Mesothelial cell of epicardium (in vitro differentiated cells): Measurements from ENCODE around the gene SRRT. TPM values are rescaled to one million over a fixed set of nuclear protein-coding genes. Genes with fewer than 3 reads are reported as not detected.
"Not testable (repeated sequence)": the region's sequence is repeated elsewhere in the genome, so short reads cannot be mapped to it uniquely, and the experiment has no call there.

Experiments
- DNase-seq, 2 experiments: peaks; one replicate each; pipeline ENCODE4 v3.0.0; 2021; ENCODE audit warnings: low spot score in 2 of 2; ENCODE audit not compliant: unreplicated experiment in 2 of 2
- H3K27ac Mint-ChIP-seq: 2 replicates; pipeline ENCODE4 v1.8.0; 2021; ENCODE audit warnings: mixed read lengths
- H3K27me3 Mint-ChIP-seq: 2 replicates; pipeline ENCODE4 v1.8.0; 2021; ENCODE audit warnings: low read depth, mixed read lengths
- H3K36me3 Mint-ChIP-seq: 2 replicates; pipeline ENCODE4 v1.8.0; 2021; ENCODE audit warnings: mixed read lengths
- H3K4me1 Mint-ChIP-seq: 2 replicates; pipeline ENCODE4 v1.8.0; 2021; ENCODE audit warnings: mixed read lengths
- H3K4me3 Mint-ChIP-seq: 2 replicates; pipeline ENCODE4 v1.8.0; 2021; ENCODE audit warnings: mild to moderate bottlenecking, moderate library complexity, mixed read lengths
- H3K9me3 Mint-ChIP-seq: 2 replicates; pipeline ENCODE4 v1.8.0; 2021; ENCODE audit warnings: mixed read lengths
- microRNA-seq: library from miRNA; unstranded; fragments of <30 nt; microRNA quantifications from one replicate; pipeline ENCODE4 v1.2.0, GENCODE V29; 2021; ENCODE audit warnings: inconsistent platforms, mixed read lengths
- total RNA-seq: library from RNA; stranded (reverse); gene quantifications from 3 replicates; pipeline ENCODE4 v1.2.1, GENCODE V29; 2021
- TF ChIP-seq, protein P1 (sequence below): fragments of 200-600 bp; sonication (generic); IDR thresholded peaks from one replicate; pipeline ENCODE4 v1.5.0; 2021; ENCODE audit warnings: antibody characterized with exemption; ENCODE audit not compliant: unreplicated experiment

SRRT gene
- total RNA-seq, 1 donor from 2014 or later: 240 TPM

- Mint-ChIP-seq H3K27me3 (no peaks in the 10 kb centered on the region), H3K4me1 (peaks cover 19% of the 10 kb centered on the region), H3K27ac (no peak overlapping the region), H3K4me3 (no peak overlapping the region), H3K9me3 (no peaks in the 10 kb centered on the region), H3K36me3 (no peaks in the 10 kb centered on the region)
- TF ChIP-seq, protein P1, sequence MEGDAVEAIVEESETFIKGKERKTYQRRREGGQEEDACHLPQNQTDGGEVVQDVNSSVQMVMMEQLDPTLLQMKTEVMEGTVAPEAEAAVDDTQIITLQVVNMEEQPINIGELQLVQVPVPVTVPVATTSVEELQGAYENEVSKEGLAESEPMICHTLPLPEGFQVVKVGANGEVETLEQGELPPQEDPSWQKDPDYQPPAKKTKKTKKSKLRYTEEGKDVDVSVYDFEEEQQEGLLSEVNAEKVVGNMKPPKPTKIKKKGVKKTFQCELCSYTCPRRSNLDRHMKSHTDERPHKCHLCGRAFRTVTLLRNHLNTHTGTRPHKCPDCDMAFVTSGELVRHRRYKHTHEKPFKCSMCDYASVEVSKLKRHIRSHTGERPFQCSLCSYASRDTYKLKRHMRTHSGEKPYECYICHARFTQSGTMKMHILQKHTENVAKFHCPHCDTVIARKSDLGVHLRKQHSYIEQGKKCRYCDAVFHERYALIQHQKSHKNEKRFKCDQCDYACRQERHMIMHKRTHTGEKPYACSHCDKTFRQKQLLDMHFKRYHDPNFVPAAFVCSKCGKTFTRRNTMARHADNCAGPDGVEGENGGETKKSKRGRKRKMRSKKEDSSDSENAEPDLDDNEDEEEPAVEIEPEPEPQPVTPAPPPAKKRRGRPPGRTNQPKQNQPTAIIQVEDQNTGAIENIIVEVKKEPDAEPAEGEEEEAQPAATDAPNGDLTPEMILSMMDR: no peak
- no peak for DNase-seq
Measured at GRCh38 chr7:100921039-100921438, 46.1 kb downstream of the SRRT start.

GRCh38 chr7:100923616-100924015, 48.7 kb downstream of the SRRT start:
- not testable (repeated sequence) for H3K4me3 Mint-ChIP-seq, H3K36me3 Mint-ChIP-seq

DNA sequence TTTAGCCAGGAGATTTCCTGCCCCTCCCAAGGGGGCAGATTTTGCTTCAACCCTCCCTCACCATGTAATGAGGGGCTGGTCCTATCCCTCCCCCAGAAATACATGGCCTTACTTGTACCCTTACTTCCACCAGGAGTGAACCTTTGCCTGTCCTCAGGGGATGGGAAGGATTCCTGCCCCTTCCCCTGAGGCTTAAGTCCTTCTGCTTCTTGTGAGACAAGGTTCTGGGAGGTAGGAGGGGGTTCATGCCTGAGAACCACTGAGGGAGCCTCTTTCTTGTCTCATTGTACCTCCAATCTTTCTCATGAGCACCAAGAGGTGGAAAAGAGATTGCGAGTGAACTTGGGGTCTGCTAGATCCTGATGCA, 54.9 kb downstream of the SRRT start:
- peaks cover 12% of the 10 kb centered on the region for H3K9me3 Mint-ChIP-seq
- no peaks in the 10 kb centered on the region for H3K27me3 Mint-ChIP-seq
- peaks cover 10% of the 10 kb centered on the region for H3K36me3 Mint-ChIP-seq
- peak overlapping the region; percentile 94 for H3K27ac Mint-ChIP-seq
- TF ChIP-seq, protein P1: no peak
- no peak overlapping the region for H3K4me3 Mint-ChIP-seq
- H3K4me1 Mint-ChIP-seq: peaks cover 17% of the 10 kb centered on the region
- no peak for DNase-seq

More at GRCh38 chr7:100923616-100924015, 48.7 kb downstream of the SRRT start:
- H3K4me1 Mint-ChIP-seq: peaks cover 10% of the 10 kb centered on the region
- H3K9me3 Mint-ChIP-seq, DNase-seq, H3K27me3 Mint-ChIP-seq, H3K27ac Mint-ChIP-seq: not testable (repeated sequence)

- Mint-ChIP-seq H3K27me3 (no peaks in the 10 kb centered on the region), H3K27ac (no peak overlapping the region), H3K4me3 (no peak overlapping the region), H3K36me3 (peaks cover 10% of the 10 kb centered on the region), H3K4me1 (peaks cover 17% of the 10 kb centered on the region), H3K9me3 (peaks cover 12% of the 10 kb centered on the region)
- TF ChIP-seq, protein P1: no peak
- DNase-seq: no peak
Measured at GRCh38 chr7:100933734-100934133, 58.8 kb downstream of the SRRT start.

- H3K27ac Mint-ChIP-seq, H3K27me3 Mint-ChIP-seq, H3K4me1 Mint-ChIP-seq, DNase-seq, H3K4me3 Mint-ChIP-seq: not testable (repeated sequence)
- Mint-ChIP-seq H3K36me3 (peaks cover 11% of the 10 kb centered on the region), H3K9me3 (peaks cover 18% of the 10 kb centered on the region)
Measured at GRCh38 chr7:100935381-100935780, 60.5 kb downstream of the SRRT start.

DNA sequence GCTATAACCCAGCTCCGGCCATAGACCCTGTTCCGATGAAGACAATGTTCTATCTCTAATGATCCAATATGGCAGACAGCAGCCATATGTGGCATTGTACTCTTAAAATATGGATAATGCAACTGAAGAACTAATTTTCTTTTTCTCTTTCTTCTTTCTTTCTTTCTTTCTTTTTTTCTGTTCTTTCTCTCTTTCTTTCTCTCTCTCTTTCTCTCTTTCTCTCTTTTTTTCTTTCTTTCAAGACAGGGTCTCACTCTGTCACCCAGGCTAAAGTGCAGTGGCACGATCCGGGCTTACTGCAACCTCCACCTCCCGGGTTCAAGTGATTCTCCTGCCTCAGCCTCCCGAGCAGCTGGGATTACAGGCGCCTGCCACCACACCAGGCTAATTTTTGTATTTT, 61.3 kb downstream of the SRRT start:
- H3K27ac Mint-ChIP-seq, DNase-seq, H3K4me3 Mint-ChIP-seq, H3K27me3 Mint-ChIP-seq, H3K36me3 Mint-ChIP-seq, H3K4me1 Mint-ChIP-seq: not testable (repeated sequence)
- H3K9me3 Mint-ChIP-seq: peaks cover 15% of the 10 kb centered on the region

Small RNA genes within 50 kb of the gene (microRNA-seq; reads per million reads assigned to microRNA genes)
- gene MIR6875: 1.2 reads per million

Other genes starting within 250 kb of the SRRT start
- gene TFR2, start 233.6 kb upstream of the SRRT start, total RNA-seq: 0.38 to 0.69 TPM (median 0.54 TPM) in 3 replicates
- gene ACTL6B, start 218.7 kb upstream of the SRRT start, total RNA-seq: not detected in 3 replicates
- gene GNB2, start 201.4 kb upstream of the SRRT start, total RNA-seq: 173 to 178 TPM (median 174 TPM) in 3 replicates
- gene GIGYF1, start 180.9 kb upstream of the SRRT start, total RNA-seq: 98.5 to 99.2 TPM (median 99.1 TPM) in 3 replicates
- gene POP7, start 169.0 kb upstream of the SRRT start, total RNA-seq: 26.0 to 27.2 TPM (median 26.6 TPM) in 3 replicates
- gene EPO, start 154.6 kb upstream of the SRRT start, total RNA-seq: 0.16 to 0.27 TPM in 2 of 3 replicates, not detected in the other
- gene ZAN, start 141.5 kb upstream of the SRRT start, total RNA-seq: not detected in 3 replicates
- 120 to 127 TPM (median 125 TPM) in 3 replicates for gene EPHB4, start 47.6 kb upstream of the SRRT start, total RNA-seq
- gene SLC12A9, start 22.4 kb upstream of the SRRT start, total RNA-seq: 30.9 to 39.1 TPM (median 37.5 TPM) in 3 replicates
- 101 to 109 TPM (median 107 TPM) in 3 replicates for gene TRIP6, start 7.7 kb upstream of the SRRT start, total RNA-seq
- gene UFSP1, start 14.6 kb downstream of the SRRT start, total RNA-seq: 6.0 to 8.0 TPM (median 6.4 TPM) in 3 replicates
- 9.2 to 10.4 TPM (median 9.6 TPM) in 3 replicates for gene ACHE, start 20.8 kb downstream of the SRRT start, total RNA-seq
- 2.0 to 2.4 TPM (median 2.2 TPM) in 3 replicates for gene MUC3A, start 74.4 kb downstream of the SRRT start, total RNA-seq
- gene MUC12, start 94.5 kb downstream of the SRRT start, total RNA-seq: 0.73 to 1.4 TPM (median 1.1 TPM) in 3 replicates
- gene MUC17, start 145.0 kb downstream of the SRRT start, total RNA-seq: not detected in 3 replicates
- gene TRIM56, start 210.4 kb downstream of the SRRT start, total RNA-seq: 33.6 to 40.1 TPM (median 39.6 TPM) in 3 replicates